ENCODE measurements around the gene NEUROG2. TPM values are rescaled to one million over a fixed set of nuclear protein-coding genes. Genes with fewer than 3 reads are reported as not detected.

Gene NEUROG2
- total and polyA plus RNA-seq, 7 donors, result not detected

DNA sequence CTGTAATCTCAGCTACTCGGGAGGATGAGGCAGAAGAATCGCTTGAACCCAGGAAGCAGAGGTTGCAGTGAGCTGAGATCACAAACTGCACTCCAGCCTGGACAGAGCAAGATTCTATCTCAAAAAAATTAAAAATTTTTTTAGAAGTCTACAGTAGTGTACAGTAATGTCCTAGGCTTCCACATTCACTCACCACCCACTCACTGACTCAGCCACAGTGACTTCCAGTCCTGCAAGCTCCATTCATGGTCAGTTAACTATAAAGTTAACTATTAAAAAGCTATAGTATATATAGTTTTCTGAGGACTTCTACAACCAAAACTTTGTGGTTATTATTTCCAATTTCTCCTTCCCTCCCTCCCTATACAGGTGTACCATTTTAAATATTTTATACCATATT is 34.7 kb upstream of the NEUROG2 start:
- Histone ChIP-seq H3K9me3 (no peaks in the 10 kb centered on the region), H3K4me1 (no peaks in the 10 kb centered on the region), H3K27ac (no peak overlapping the region), H3K4me3 (no peak overlapping the region), H3K27me3 (no peaks in the 10 kb centered on the region), H3K36me3 (no peaks in the 10 kb centered on the region)
- TF ChIP-seq EP300 (IDR thresholded peaks at IDR 0.05) (no peak), CTCF (IDR thresholded peaks at IDR 0.05) (no peak), POLR2A (IDR thresholded peaks at IDR 0.05) (no peak), POLR2AphosphoS5 (IDR thresholded peaks at IDR 0.05) (no peak)
- WGBS, 2 donors, result 98 to 99% methylated on average over 2 of the region's 2 CpGs
- no peak for DNase-seq
- intact Hi-C loops (cut with DNase I), result no loop called here

DNA sequence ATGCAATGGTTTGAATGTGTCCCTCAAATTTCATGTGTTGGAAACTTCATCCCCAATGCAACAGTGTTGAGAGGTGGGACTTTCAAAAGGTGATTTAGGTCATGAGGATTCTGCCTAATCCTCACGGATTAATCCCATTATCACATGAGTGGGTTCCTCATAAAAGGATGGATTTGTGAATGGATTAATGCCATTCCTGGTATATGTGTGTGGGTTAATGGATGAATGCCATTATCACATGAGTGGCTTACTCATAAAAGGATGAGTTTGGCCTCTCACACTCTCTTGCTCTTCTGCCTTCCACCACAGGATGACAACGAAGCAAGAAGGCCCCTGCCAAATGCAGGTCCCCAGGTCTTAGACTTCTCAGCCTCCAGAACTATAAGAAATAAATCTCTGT is 30.5 kb upstream of the NEUROG2 start:
- intact Hi-C loops (cut with DNase I), result no loop called here
- 86 to 93% methylated on average over 2 of the region's 2 CpGs for WGBS, 2 donors
- TF ChIP-seq POLR2AphosphoS5 (IDR thresholded peaks at IDR 0.05) (no peak), EP300 (IDR thresholded peaks at IDR 0.05) (no peak), POLR2A (IDR thresholded peaks at IDR 0.05) (no peak), CTCF (IDR thresholded peaks at IDR 0.05) (no peak)

GRCh38 chr4:112545346-112545745 is 29.4 kb upstream of the NEUROG2 start:
- no peak for TF ChIP-seq POLR2A (IDR thresholded peaks at IDR 0.05)
- TF ChIP-seq CTCF (IDR thresholded peaks at IDR 0.05), result no peak
- no peak for TF ChIP-seq EP300 (IDR thresholded peaks at IDR 0.05)
- TF ChIP-seq POLR2AphosphoS5 (IDR thresholded peaks at IDR 0.05), result no peak
- no peaks in the 10 kb centered on the region for H3K27me3 ChIP-seq
- no peaks in the 10 kb centered on the region for H3K9me3 ChIP-seq
- 93 to 95% methylated on average over 3 of the region's 3 CpGs for WGBS, 2 donors
- H3K36me3 ChIP-seq, result no peaks in the 10 kb centered on the region
- intact Hi-C loops (cut with DNase I), result no loop called here
- DNase-seq, result no peak
- H3K4me1 ChIP-seq, result no peaks in the 10 kb centered on the region
- H3K27ac ChIP-seq, result no peak overlapping the region
- no peak overlapping the region for H3K4me3 ChIP-seq

More for the DNA sequence above, 30.5 kb upstream of the NEUROG2 start:
- Histone ChIP-seq H3K4me3 (no peak overlapping the region), H3K27ac (no peak overlapping the region), H3K27me3 (no peaks in the 10 kb centered on the region), H3K36me3 (no peaks in the 10 kb centered on the region), H3K4me1 (no peaks in the 10 kb centered on the region), H3K9me3 (no peaks in the 10 kb centered on the region)
- DNase-seq, result no peak

GRCh38 chr4:112540695-112541094 is 24.7 kb upstream of the NEUROG2 start:
- intact Hi-C loops (cut with DNase I), result no loop called here
- H3K27me3 ChIP-seq, result no peaks in the 10 kb centered on the region
- TF ChIP-seq POLR2A (IDR thresholded peaks at IDR 0.05) (no peak), POLR2AphosphoS5 (IDR thresholded peaks at IDR 0.05) (no peak), EP300 (IDR thresholded peaks at IDR 0.05) (no peak), CTCF (IDR thresholded peaks at IDR 0.05) (no peak)
- no peaks in the 10 kb centered on the region for H3K9me3 ChIP-seq
- H3K27ac ChIP-seq, result no peak overlapping the region
- 83 to 92% methylated on average over 1 of the region's 1 CpG for WGBS, 2 donors
- H3K4me1 ChIP-seq, result no peaks in the 10 kb centered on the region
- no peaks in the 10 kb centered on the region for H3K36me3 ChIP-seq
- DNase-seq, result no peak
- H3K4me3 ChIP-seq, result no peak overlapping the region

- DNase-seq, result no peak
- intact Hi-C loops (cut with DNase I), result no loop called here
- Histone ChIP-seq H3K4me3 (no peak overlapping the region), H3K27ac (no peak overlapping the region), H3K27me3 (no peaks in the 10 kb centered on the region), H3K4me1 (no peaks in the 10 kb centered on the region), H3K9me3 (no peaks in the 10 kb centered on the region), H3K36me3 (no peaks in the 10 kb centered on the region)
- no peak for TF ChIP-seq POLR2AphosphoS5 (IDR thresholded peaks at IDR 0.05)
- no peak for TF ChIP-seq CTCF (IDR thresholded peaks at IDR 0.05)
- TF ChIP-seq POLR2A (IDR thresholded peaks at IDR 0.05), result no peak
- no peak for TF ChIP-seq EP300 (IDR thresholded peaks at IDR 0.05)
- WGBS, 2 donors, result 87 to 91% methylated on average over 2 of the region's 2 CpGs
Measured at GRCh38 chr4:112536123-112536522, 20.1 kb upstream of the NEUROG2 start.
